HepG2 (cell line): ENCODE measurements around the gene CDKN2AIP. TPM values are rescaled to one million over a fixed set of nuclear protein-coding genes. Genes with fewer than 3 reads are reported as not detected.
A peak's percentile ranks its signal among the peaks of the same experiment; 100 is the strongest.

Source experiments
- ATAC-seq: fragments of 200-7000 bp; cut with Tn5 transposase; 3 replicates; pipeline ENCODE4 v1.9.1; 2020; ENCODE audit warnings: mild to moderate bottlenecking, moderate library complexity
- BruUV-seq: library from RNA; stranded (reverse); fragments of 400-500 nt; replicated peaks from 2 replicates; lab custom pipeline; 2021; lab: Mats Ljungman, UMichigan
- CTCF ChIA-PET: fragments of 300-600 bp; formaldehyde crosslinking; extraction: SDS; loops from one replicate; lab custom pipeline; 2021; ENCODE audit warnings: low total read pairs, inconsistent platforms, low intra/inter-chr PET ratio; lab: Yijun Ruan, JAX
- POLR2A ChIA-PET: fragments of 350-600 bp; sonication (Branson Sonifier 250); formaldehyde crosslinking; loops from one replicate; lab custom pipeline; 2020; ENCODE audit warnings: antibody characterized with exemption, inconsistent platforms; lab: Yijun Ruan, JAX
- DNase-seq: peaks from one replicate; pipeline ENCODE4 v3.0.0-alpha.2; 2015; ENCODE audit warnings: low spot score
- FAIRE-seq: peaks from 3 replicates; lab custom pipeline; 2011; peaks lifted over from hg19 to GRCh38; lab: Jason Lieb, UNC
- H2AFZ ChIP-seq: one replicate; pipeline ENCODE4 v1.6.1; 2011; ENCODE audit warnings: low read length, inconsistent platforms
- H3K27ac ChIP-seq: fragments of 300-600 bp; 3 replicates; pipeline ENCODE4 v1.8.0; 2011; ENCODE audit warnings: mixed run types, mild to moderate bottlenecking, mixed read lengths, low read length, inconsistent platforms; ENCODE audit not compliant: insufficient read depth; ENCODE audit errors: extremely low read length
- H3K27me3 ChIP-seq, 2 experiments: fragments of 200-600 bp in 1 of 2; 2 replicates in 1 of 2; 3 replicates in 1 of 2; pipeline versions ENCODE4 v1.6.0 to v1.8.0; 2011; ENCODE audit warnings: low read length in 2 of 2, mild to moderate bottlenecking in 2 of 2, moderate library complexity in 2 of 2, inconsistent platforms in 1 of 2; ENCODE audit not compliant: insufficient read depth in 2 of 2, control insufficient read depth in 1 of 2
- H3K36me3 ChIP-seq, 2 experiments: fragments of 200-600 bp in 1 of 2; replicated peaks in 1 of 2; 2 replicates in 1 of 2; 3 replicates in 1 of 2; pipeline versions ENCODE4 v1.5.1 to v1.8.0; 2011; ENCODE audit warnings: low read length in 2 of 2, inconsistent platforms in 1 of 2; ENCODE audit not compliant: insufficient read depth in 2 of 2, control insufficient read depth in 1 of 2
- H3K4me1 ChIP-seq: 2 replicates; pipeline ENCODE4 v1.5.1; 2012; ENCODE audit warnings: low read length, inconsistent platforms; ENCODE audit not compliant: insufficient read depth
- H3K4me2 ChIP-seq: 2 replicates; pipeline ENCODE4 v1.6.0; 2011; ENCODE audit warnings: low read depth, low read length, inconsistent platforms
- H3K4me3 ChIP-seq, 3 experiments: fragments of 200-600 bp in 1 of 3; sonication (generic), shearing (Covaris generic) in 1 of 3; replicated peaks in 1 of 3; 2 replicates each; pipeline ENCODE4 v1.5.1; 2011 to 2016; ENCODE audit warnings: low read length in 3 of 3, inconsistent platforms in 2 of 3, low read depth in 2 of 3, mild to moderate bottlenecking in 2 of 3, control low read depth in 1 of 3, mixed read lengths in 1 of 3; ENCODE audit not compliant: insufficient read depth in 1 of 3
- H3K79me2 ChIP-seq: one replicate; pipeline ENCODE4 v1.6.1; 2011; ENCODE audit warnings: low read length, inconsistent platforms; ENCODE audit not compliant: insufficient read depth
- H3K9ac ChIP-seq: 2 replicates; pipeline ENCODE4 v1.6.0; 2011; ENCODE audit warnings: mild to moderate bottlenecking, low read depth, low read length, inconsistent platforms; ENCODE audit not compliant: insufficient read depth
- H3K9me3 ChIP-seq: 2 replicates; pipeline ENCODE4 v1.5.1; 2012; ENCODE audit warnings: mild to moderate bottlenecking, low read length
- H4K20me1 ChIP-seq: 2 replicates; pipeline ENCODE4 v1.6.0; 2011; ENCODE audit warnings: inconsistent platforms, mild to moderate bottlenecking, low read length, moderate library complexity; ENCODE audit not compliant: insufficient read depth
- ATF1 ChIP-seq: IDR thresholded peaks from 2 replicates; pipeline ENCODE4 v1.6.1; 2016; ENCODE audit warnings: mild to moderate bottlenecking, control low read depth
- CEBPG ChIP-seq: IDR thresholded peaks from 2 replicates; pipeline ENCODE4 v1.6.1; 2016
- ELF4 ChIP-seq: sonication (generic); formaldehyde crosslinking; IDR thresholded peaks from 2 replicates; pipeline ENCODE4 v1.5.0; 2020; ENCODE audit warnings: missing genetic modification reagents, mild to moderate bottlenecking, moderate library complexity, borderline replicate concordance
- ETV5 ChIP-seq: IDR thresholded peaks from 2 replicates; pipeline ENCODE4 v1.6.1; 2018; ENCODE audit warnings: missing biosample characterization, missing genetic modification reagents, inconsistent platforms, borderline replicate concordance
- KLF9 ChIP-seq: IDR thresholded peaks from 2 replicates; pipeline ENCODE4 v1.6.1; 2016; ENCODE audit warnings: low read depth
- LCORL ChIP-seq, 2 experiments: fragments of 450-650 bp in 1 of 2; sonication (generic) in 1 of 2; formaldehyde crosslinking in 1 of 2; IDR thresholded peaks; 2 replicates each; pipeline versions ENCODE4 v1.5.0 to v1.6.1; 2017 to 2020; ENCODE audit warnings: antibody characterized with exemption in 1 of 2, missing genetic modification reagents in 1 of 2
- NCOA1 ChIP-seq: sonication (generic); formaldehyde crosslinking; IDR thresholded peaks from 2 replicates; pipeline ENCODE4 v1.9.0; 2021; ENCODE audit warnings: missing genetic modification reagents
- PCBP1 ChIP-seq: fragments of 200-400 bp; formaldehyde crosslinking; IDR thresholded peaks from 2 replicates; pipeline ENCODE4 v1.6.1; 2017; ENCODE audit warnings: mild to moderate bottlenecking, low read depth, low read length, borderline replicate concordance
- PPARG ChIP-seq: conservative IDR thresholded peaks from 2 replicates; pipeline ENCODE4 v1.6.1; 2016; ENCODE audit warnings: missing biosample characterization, missing genetic modification reagents
- SAP130 ChIP-seq: IDR thresholded peaks from 2 replicates; pipeline ENCODE4 v1.6.1; 2016; ENCODE audit warnings: low read depth
- TBL1XR1 ChIP-seq: fragments of 150-350 bp; IDR thresholded peaks from 2 replicates; pipeline ENCODE4 v1.6.1; 2014; ENCODE audit warnings: borderline replicate concordance, low read length; ENCODE audit not compliant: partially characterized antibody
- THYN1 ChIP-seq: sonication (generic); formaldehyde crosslinking; IDR thresholded peaks from 2 replicates; pipeline ENCODE4 v1.8.1; 2023; ENCODE audit warnings: low read depth, mild to moderate bottlenecking, moderate library complexity, missing genetic modification reagents, borderline replicate concordance
- ZC3H13 ChIP-seq: sonication (generic); formaldehyde crosslinking; IDR thresholded peaks from 2 replicates; pipeline ENCODE4 v1.8.1; 2023; ENCODE audit warnings: mild to moderate bottlenecking, missing genetic modification reagents, moderate library complexity
- ZNF251 ChIP-seq: sonication (generic); formaldehyde crosslinking; IDR thresholded peaks from 2 replicates; pipeline ENCODE4 v1.9.0; 2021; ENCODE audit warnings: mild to moderate bottlenecking, missing genetic modification reagents
- ZNF550 ChIP-seq: sonication (generic); formaldehyde crosslinking; IDR thresholded peaks from 2 replicates; pipeline ENCODE4 v1.4.0; 2020; ENCODE audit warnings: mild to moderate bottlenecking, missing genetic modification reagents, borderline replicate concordance
- WGBS: methylation state at CpG from one replicate; pipeline ENCODE4 v1.1.6; 2017; ENCODE audit warnings: low lambda C conversion rate; 5-methylcytosine and 5-hydroxymethylcytosine counted together
- in situ Hi-C: cut with HindIII; loops from 2 replicates; pipeline ENCODE4 v1.10.0; 2017; ENCODE audit warnings: low pct_unique_long_range_greater_than_20kb; ENCODE audit not compliant: extremely low pct_ligation_motif_present
- intact Hi-C: fragments of 100-400 bp; cut with micrococcal nuclease; formaldehyde crosslinking; loops from one replicate; pipeline ENCODE4 v1.10.0; 2022; ENCODE audit not compliant: unreplicated experiment
- polyA plus RNA-seq, 8 experiments: library from polyadenylated mRNA; depleted of rRNA in 3 of 8; stranded (reverse) in 7 of 8; unstranded in 1 of 8; fragments of >200 nt; fragmentation: Illumina TruSeq in 4 of 8; extraction: Trizol in 4 of 8; gene quantifications; 2 replicates each; pipeline versions ENCODE4 v1.2.1 to v1.2.3, GENCODE V29; 2011 to 2016; ENCODE audit warnings: low read depth in 4 of 8, missing spikeins in 1 of 8, mixed read lengths in 1 of 8; ENCODE audit not compliant: insufficient read depth in 1 of 8
- total RNA-seq, 5 experiments: library from RNA; depleted of rRNA; stranded (reverse); fragments of >200 nt; fragmentation: Illumina TruSeq; extraction: Trizol; gene quantifications; 2 replicates each; pipeline ENCODE4 v1.2.3, GENCODE V29; 2016; ENCODE audit warnings: low read depth in 1 of 5
- TF ChIP-seq, protein P1 (sequence below): fragments of 450-650 bp; IDR thresholded peaks from 2 replicates; pipeline ENCODE4 v1.6.1; 2016
- TF ChIP-seq, protein P2 (sequence below): sonication (generic); formaldehyde crosslinking; IDR thresholded peaks from 2 replicates; pipeline ENCODE4 v1.5.0; 2020; ENCODE audit warnings: missing genetic modification reagents

The CDKN2AIP gene
- total and polyA plus RNA-seq, 2 of the 13 experiments (the other 11 are each of a cell fraction or from before 2014, with no cell fraction given), result 17.0 to 18.7 TPM

DNA sequence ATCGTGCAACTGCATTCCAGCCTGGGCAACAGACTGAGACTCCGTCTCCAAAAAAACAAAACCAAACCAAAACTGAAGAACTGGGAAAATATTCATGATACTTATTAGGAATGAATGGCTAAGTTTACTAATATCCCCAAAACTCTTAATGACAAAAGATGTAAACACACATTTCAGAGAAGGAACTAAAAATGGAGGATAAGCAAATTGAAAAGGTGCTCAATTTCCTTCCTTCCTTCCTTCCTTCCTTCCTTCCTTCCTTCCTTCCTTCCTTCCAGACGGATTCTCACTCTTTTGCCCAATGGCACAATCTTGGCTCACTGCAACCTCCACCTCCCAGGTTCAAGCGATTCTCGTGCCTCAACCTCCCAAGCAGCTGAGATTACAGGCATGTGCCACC, 44.4 kb upstream of the CDKN2AIP start:
- WGBS, result 81% methylated on average over 5 of the region's 5 CpGs
- intact Hi-C loops (loop anchor here (10.0 kb wide), 1 partner anchor 325 kb away; no protein-coding TSS in a partner anchor), in situ Hi-C loops (loop anchor here (25.0 kb wide), 1 partner anchor 338 kb away; no protein-coding TSS in a partner anchor)
- peaks cover 3 to 35% of the 10 kb centered on the region in 2 experiments; a peak in 4 of 5 replicates for H3K27me3 ChIP-seq
- no peaks in the 10 kb centered on the region for H4K20me1 ChIP-seq
- H3K36me3 ChIP-seq, result no peaks in the 10 kb centered on the region
- no peak for DNase-seq
- no peak for ATAC-seq
- no TSS peak for BruUV-seq
- H3K9me3 ChIP-seq, result no peaks in the 10 kb centered on the region
- no peak overlapping the region for H3K4me2 ChIP-seq
- ChIA-PET POLR2A (no interaction called here), CTCF (no interaction called here)
- TF ChIP-seq SAP130 (CRISPR knock-in tag), result no peak
- TF ChIP-seq, protein P1, sequence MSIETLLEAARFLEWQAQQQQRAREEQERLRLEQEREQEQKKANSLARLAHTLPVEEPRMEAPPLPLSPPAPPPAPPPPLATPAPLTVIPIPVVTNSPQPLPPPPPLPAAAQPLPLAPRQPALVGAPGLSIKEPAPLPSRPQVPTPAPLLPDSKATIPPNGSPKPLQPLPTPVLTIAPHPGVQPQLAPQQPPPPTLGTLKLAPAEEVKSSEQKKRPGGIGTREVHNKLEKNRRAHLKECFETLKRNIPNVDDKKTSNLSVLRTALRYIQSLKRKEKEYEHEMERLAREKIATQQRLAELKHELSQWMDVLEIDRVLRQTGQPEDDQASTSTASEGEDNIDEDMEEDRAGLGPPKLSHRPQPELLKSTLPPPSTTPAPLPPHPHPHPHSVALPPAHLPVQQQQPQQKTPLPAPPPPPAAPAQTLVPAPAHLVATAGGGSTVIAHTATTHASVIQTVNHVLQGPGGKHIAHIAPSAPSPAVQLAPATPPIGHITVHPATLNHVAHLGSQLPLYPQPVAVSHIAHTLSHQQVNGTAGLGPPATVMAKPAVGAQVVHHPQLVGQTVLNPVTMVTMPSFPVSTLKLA, result 0 out of 2 replicates have a peak, but pooled peaks have one; percentile 14
- no peak overlapping the region for H3K4me3 ChIP-seq
- no peak overlapping the region for H2AFZ ChIP-seq
- H3K4me1 ChIP-seq, result peaks cover 17% of the 10 kb centered on the region
- no peak for FAIRE-seq
- no peak overlapping the region for H3K9ac ChIP-seq
- no peak overlapping the region for H3K27ac ChIP-seq
- no peaks in the 10 kb centered on the region for H3K79me2 ChIP-seq

DNA sequence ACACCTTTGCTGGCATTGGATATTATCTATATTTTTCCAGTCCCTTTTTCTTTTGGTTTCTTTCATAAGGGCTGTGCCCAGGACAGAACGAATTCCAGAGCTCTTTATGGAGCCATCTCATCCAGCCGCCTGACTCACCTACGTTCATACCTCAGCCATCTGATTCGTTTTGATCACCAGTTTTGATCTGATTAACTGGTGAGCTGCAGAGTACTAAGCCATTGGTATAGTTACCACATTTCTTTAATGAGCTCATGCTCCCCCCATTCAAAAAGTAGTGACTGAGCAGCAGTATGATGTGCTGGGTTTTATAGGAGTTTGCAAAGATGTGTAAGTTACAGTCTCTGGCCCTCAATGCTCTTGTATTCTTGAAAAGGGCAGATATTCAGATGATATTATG, 43.0 kb upstream of the CDKN2AIP start:
- intact Hi-C loops, result loop anchor here (10.0 kb wide), 1 partner anchor 327 kb away; no protein-coding TSS in a partner anchor
- no peak for ATAC-seq
- POLR2A ChIA-PET, result no interaction called here
- TF ChIP-seq PCBP1 (no peak), LCORL (IDR thresholded peaks at IDR 0.05) (no peak), LCORL (CRISPR knock-in tag; IDR thresholded peaks at IDR 0.05) (no peak), NCOA1 (CRISPR knock-in tag) (no peak), THYN1 (CRISPR knock-in tag) (no peak), ZC3H13 (CRISPR knock-in tag) (no peak), ATF1 (no peak), CEBPG (CRISPR knock-in tag) (no peak), TBL1XR1 (no peak), ETV5 (CRISPR knock-in tag) (no peak), PPARG (CRISPR knock-in tag) (no peak), ZNF550 (CRISPR knock-in tag) (no peak), ELF4 (CRISPR knock-in tag) (no peak), ZNF251 (no peak), KLF9 (CRISPR knock-in tag) (no peak)
- TF ChIP-seq, protein P2, sequence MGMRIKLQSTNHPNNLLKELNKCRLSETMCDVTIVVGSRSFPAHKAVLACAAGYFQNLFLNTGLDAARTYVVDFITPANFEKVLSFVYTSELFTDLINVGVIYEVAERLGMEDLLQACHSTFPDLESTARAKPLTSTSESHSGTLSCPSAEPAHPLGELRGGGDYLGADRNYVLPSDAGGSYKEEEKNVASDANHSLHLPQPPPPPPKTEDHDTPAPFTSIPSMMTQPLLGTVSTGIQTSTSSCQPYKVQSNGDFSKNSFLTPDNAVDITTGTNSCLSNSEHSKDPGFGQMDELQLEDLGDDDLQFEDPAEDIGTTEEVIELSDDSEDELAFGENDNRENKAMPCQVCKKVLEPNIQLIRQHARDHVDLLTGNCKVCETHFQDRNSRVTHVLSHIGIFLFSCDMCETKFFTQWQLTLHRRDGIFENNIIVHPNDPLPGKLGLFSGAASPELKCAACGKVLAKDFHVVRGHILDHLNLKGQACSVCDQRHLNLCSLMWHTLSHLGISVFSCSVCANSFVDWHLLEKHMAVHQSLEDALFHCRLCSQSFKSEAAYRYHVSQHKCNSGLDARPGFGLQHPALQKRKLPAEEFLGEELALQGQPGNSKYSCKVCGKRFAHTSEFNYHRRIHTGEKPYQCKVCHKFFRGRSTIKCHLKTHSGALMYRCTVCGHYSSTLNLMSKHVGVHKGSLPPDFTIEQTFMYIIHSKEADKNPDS (CRISPR knock-in tag), result no peak

More for the DNA sequence above, 43.0 kb upstream of the CDKN2AIP start:
- H2AFZ ChIP-seq, result no peak overlapping the region
- no TSS peak for BruUV-seq
- H3K36me3 ChIP-seq, result no peaks in the 10 kb centered on the region
- H3K4me2 ChIP-seq, result no peak overlapping the region
- peaks cover 3 to 35% of the 10 kb centered on the region in 2 experiments; a peak in 4 of 5 replicates for H3K27me3 ChIP-seq
- in situ Hi-C loops, result loop anchor here (25.0 kb wide), 1 partner anchor 339 kb away; no protein-coding TSS in a partner anchor
- no peaks in the 10 kb centered on the region for H4K20me1 ChIP-seq
- FAIRE-seq (no peak), DNase-seq (no peak)
- no peaks in the 10 kb centered on the region for H3K79me2 ChIP-seq
- 55% methylated on average over 4 of the region's 4 CpGs for WGBS
- no peak overlapping the region for H3K9ac ChIP-seq
- CTCF ChIA-PET, result no interaction called here
- no peaks in the 10 kb centered on the region for H3K9me3 ChIP-seq
- H3K4me3 ChIP-seq, result no peak overlapping the region
- H3K4me1 ChIP-seq, result peaks cover 17% of the 10 kb centered on the region
- no peak overlapping the region for H3K27ac ChIP-seq
